H1 (cell line): ENCODE data around the gene EMD.

Experiments used
- CTBP2 ChIP-seq: IDR thresholded peaks from 2 replicates; pipeline ENCODE4 v1.7.0; 2011; ENCODE audit warnings: borderline replicate concordance, mild to moderate bottlenecking, moderate library complexity, mixed read lengths, low read length; ENCODE audit not compliant: insufficient read depth, insufficient read length
- GTF2F1 ChIP-seq: IDR thresholded peaks from 2 replicates; pipeline ENCODE4 v1.6.1; 2012; ENCODE audit warnings: low read depth, low read length, improper control_type of control experiment, borderline replicate concordance
- JUN ChIP-seq: IDR thresholded peaks from 2 replicates; pipeline ENCODE4 v1.6.1; 2011; ENCODE audit warnings: low read depth, mild to moderate bottlenecking, improper control_type of control experiment, low read length
- POLR2A ChIP-seq, 2 experiments: IDR thresholded peaks; 1 replicate in 1 of 2; 2 replicates in 1 of 2; pipeline ENCODE4 v1.6.1; 2011; ENCODE audit warnings: low read depth in 2 of 2, low read length in 2 of 2, mild to moderate bottlenecking in 2 of 2; ENCODE audit errors: control extremely low read depth in 1 of 2
- SRF ChIP-seq: IDR thresholded peaks from 2 replicates; pipeline ENCODE4 v1.6.1; 2011; ENCODE audit warnings: mild to moderate bottlenecking, low read depth, low read length, moderate library complexity
- YY1 ChIP-seq: IDR thresholded peaks from 2 replicates; pipeline ENCODE4 v1.6.1; 2011; ENCODE audit warnings: low read depth, mild to moderate bottlenecking, low read length
- TF ChIP-seq, protein P1 (sequence below), 3 experiments: IDR thresholded peaks; 1 replicate in 2 of 3; 2 replicates in 1 of 3; pipeline versions ENCODE4 v1.5.1 to v1.6.1; 2011; ENCODE audit warnings: low read length in 3 of 3, mild to moderate bottlenecking in 3 of 3, inconsistent platforms in 2 of 3, low read depth in 1 of 3, moderate library complexity in 1 of 3; ENCODE audit not compliant: insufficient read depth in 1 of 3; ENCODE audit errors: control extremely low read depth in 1 of 3
- TF ChIP-seq, protein P2 (sequence below): IDR thresholded peaks from 2 replicates; pipeline ENCODE4 v1.6.1; 2012; ENCODE audit warnings: inconsistent platforms
- TF ChIP-seq, protein P3 (sequence below): IDR thresholded peaks from 2 replicates; pipeline ENCODE4 v1.6.1; 2011; ENCODE audit warnings: low read length, improper control_type of control experiment
- TF ChIP-seq, protein P4 (sequence below): IDR thresholded peaks from 2 replicates; pipeline ENCODE4 v1.6.1; 2012; ENCODE audit warnings: low read length, inconsistent platforms

DNA sequence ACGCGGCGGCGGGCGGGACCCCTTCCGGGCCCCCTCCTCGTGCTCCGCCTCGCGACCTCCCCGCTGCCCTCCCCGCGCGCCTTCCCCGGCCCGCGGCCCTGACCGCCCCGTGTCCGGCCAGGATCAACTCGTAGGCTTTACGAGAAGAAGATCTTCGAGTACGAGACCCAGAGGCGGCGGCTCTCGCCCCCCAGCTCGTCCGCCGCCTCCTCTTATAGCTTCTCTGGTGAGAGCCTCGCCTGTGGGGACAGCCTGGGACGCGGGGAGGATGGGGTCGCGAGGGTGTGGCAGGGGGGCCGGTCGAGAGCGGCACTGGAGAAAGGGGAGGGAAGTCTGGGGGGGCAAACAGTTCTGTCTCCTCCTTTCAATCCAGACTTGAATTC is 465 bp downstream of the EMD start:
- TF ChIP-seq GTF2F1 (no peak), SRF (no peak), POLR2A (IDR thresholded peaks at IDR 0.05; ENCODE audit: control extremely low read depth in 1 of 2, low read depth in 2 of 2, low read length in 2 of 2) (no peak), JUN (no peak), YY1 (no peak), CTBP2 (no peak)
- TF ChIP-seq, protein P1, sequence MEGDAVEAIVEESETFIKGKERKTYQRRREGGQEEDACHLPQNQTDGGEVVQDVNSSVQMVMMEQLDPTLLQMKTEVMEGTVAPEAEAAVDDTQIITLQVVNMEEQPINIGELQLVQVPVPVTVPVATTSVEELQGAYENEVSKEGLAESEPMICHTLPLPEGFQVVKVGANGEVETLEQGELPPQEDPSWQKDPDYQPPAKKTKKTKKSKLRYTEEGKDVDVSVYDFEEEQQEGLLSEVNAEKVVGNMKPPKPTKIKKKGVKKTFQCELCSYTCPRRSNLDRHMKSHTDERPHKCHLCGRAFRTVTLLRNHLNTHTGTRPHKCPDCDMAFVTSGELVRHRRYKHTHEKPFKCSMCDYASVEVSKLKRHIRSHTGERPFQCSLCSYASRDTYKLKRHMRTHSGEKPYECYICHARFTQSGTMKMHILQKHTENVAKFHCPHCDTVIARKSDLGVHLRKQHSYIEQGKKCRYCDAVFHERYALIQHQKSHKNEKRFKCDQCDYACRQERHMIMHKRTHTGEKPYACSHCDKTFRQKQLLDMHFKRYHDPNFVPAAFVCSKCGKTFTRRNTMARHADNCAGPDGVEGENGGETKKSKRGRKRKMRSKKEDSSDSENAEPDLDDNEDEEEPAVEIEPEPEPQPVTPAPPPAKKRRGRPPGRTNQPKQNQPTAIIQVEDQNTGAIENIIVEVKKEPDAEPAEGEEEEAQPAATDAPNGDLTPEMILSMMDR (IDR thresholded peaks at IDR 0.05; ENCODE audit: control extremely low read depth in 1 of 3, insufficient read depth in 1 of 3, low read depth in 1 of 3, low read length in 3 of 3): no peak
- TF ChIP-seq, protein P2, sequence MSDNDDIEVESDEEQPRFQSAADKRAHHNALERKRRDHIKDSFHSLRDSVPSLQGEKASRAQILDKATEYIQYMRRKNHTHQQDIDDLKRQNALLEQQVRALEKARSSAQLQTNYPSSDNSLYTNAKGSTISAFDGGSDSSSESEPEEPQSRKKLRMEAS: no peak
- TF ChIP-seq, protein P3, sequence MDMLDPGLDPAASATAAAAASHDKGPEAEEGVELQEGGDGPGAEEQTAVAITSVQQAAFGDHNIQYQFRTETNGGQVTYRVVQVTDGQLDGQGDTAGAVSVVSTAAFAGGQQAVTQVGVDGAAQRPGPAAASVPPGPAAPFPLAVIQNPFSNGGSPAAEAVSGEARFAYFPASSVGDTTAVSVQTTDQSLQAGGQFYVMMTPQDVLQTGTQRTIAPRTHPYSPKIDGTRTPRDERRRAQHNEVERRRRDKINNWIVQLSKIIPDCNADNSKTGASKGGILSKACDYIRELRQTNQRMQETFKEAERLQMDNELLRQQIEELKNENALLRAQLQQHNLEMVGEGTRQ: no peak
- TF ChIP-seq, protein P4, sequence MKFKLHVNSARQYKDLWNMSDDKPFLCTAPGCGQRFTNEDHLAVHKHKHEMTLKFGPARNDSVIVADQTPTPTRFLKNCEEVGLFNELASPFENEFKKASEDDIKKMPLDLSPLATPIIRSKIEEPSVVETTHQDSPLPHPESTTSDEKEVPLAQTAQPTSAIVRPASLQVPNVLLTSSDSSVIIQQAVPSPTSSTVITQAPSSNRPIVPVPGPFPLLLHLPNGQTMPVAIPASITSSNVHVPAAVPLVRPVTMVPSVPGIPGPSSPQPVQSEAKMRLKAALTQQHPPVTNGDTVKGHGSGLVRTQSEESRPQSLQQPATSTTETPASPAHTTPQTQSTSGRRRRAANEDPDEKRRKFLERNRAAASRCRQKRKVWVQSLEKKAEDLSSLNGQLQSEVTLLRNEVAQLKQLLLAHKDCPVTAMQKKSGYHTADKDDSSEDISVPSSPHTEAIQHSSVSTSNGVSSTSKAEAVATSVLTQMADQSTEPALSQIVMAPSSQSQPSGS: no peak
